Measurements from ENCODE around the gene PPP1R3A. TPM values are rescaled to one million over a fixed set of nuclear protein-coding genes. Genes with fewer than 3 reads are reported as not detected.

The PPP1R3A gene
- total RNA-seq = not detected

- DNase-seq = no peak
- no peaks in the 10 kb centered on the region for H3K9me3 ChIP-seq
- no peak within 1 kb of the TSS for H3K4me3 ChIP-seq
- no peaks in the 10 kb centered on the region for H3K36me3 ChIP-seq
- TF ChIP-seq POLR2A (IDR thresholded peaks at IDR 0.05) = no peak
- no peak for TF ChIP-seq EP300 (IDR thresholded peaks at IDR 0.05)
- no peak for TF ChIP-seq POLR2AphosphoS5 (IDR thresholded peaks at IDR 0.05)
- TF ChIP-seq CTCF (IDR thresholded peaks at IDR 0.05) = no peak
- H3K27ac ChIP-seq = no peak within 1 kb of the TSS
- no peaks in the 10 kb centered on the region for H3K4me1 ChIP-seq
- no peaks in the 10 kb centered on the region for H3K27me3 ChIP-seq
- WGBS, 2 donors = 70 to 71% methylated on average over 2 of the region's 2 CpGs
- ATAC-seq (ENCODE audit: low FRiP score in 2 of 2) = no peak
Observed at GRCh38 chr7:113918946-113919345, at the start of gene PPP1R3A. PPP1R3A (minus strand) TSS chr7:113919009; CDS start chr7:113918996, 13 bp downstream.

GRCh38 chr7:113963356-113963755, 44.5 kb upstream of the PPP1R3A start:
- peaks cover 0 to 10% (median 6%) of the 10 kb centered on the region in 4 donors for H3K9me3 ChIP-seq
- TF ChIP-seq EP300 (IDR thresholded peaks at IDR 0.05) = no peak
- no peak for TF ChIP-seq POLR2AphosphoS5 (IDR thresholded peaks at IDR 0.05)
- no peak for TF ChIP-seq CTCF (IDR thresholded peaks at IDR 0.05)
- no peak for TF ChIP-seq POLR2A (IDR thresholded peaks at IDR 0.05)
- no peaks in the 10 kb centered on the region for H3K27me3 ChIP-seq
- WGBS, 2 donors = 71 to 78% methylated on average over 2 of the region's 2 CpGs
- DNase-seq (no peak), ATAC-seq (ENCODE audit: low FRiP score in 2 of 2) (no peak)
- H3K4me1 ChIP-seq = no peaks in the 10 kb centered on the region
- H3K27ac ChIP-seq = no peak overlapping the region
- no peaks in the 10 kb centered on the region for H3K36me3 ChIP-seq
- no peak overlapping the region for H3K4me3 ChIP-seq

- H3K27ac ChIP-seq = no peak overlapping the region
- no peak for ATAC-seq (ENCODE audit: low FRiP score in 2 of 2)
- 88 to 95% methylated on average over 2 of the region's 2 CpGs for WGBS, 2 donors
- TF ChIP-seq POLR2A (IDR thresholded peaks at IDR 0.05) (no peak), EP300 (IDR thresholded peaks at IDR 0.05) (no peak), CTCF (IDR thresholded peaks at IDR 0.05) (no peak), POLR2AphosphoS5 (IDR thresholded peaks at IDR 0.05) (no peak)
- no peaks in the 10 kb centered on the region for H3K4me1 ChIP-seq
- no peaks in the 10 kb centered on the region for H3K36me3 ChIP-seq
- H3K27me3 ChIP-seq = no peaks in the 10 kb centered on the region
- peaks cover 0 to 10% (median 6%) of the 10 kb centered on the region in 4 donors for H3K9me3 ChIP-seq
- H3K4me3 ChIP-seq = no peak overlapping the region
- no peak for DNase-seq
Observed at GRCh38 chr7:113959910-113960309, 41.1 kb upstream of the PPP1R3A start.

- Histone ChIP-seq H3K9me3 (peaks cover 0 to 10% (median 8%) of the 10 kb centered on the region in 4 donors), H3K27me3 (no peaks in the 10 kb centered on the region), H3K27ac (no peak overlapping the region), H3K36me3 (no peaks in the 10 kb centered on the region), H3K4me1 (no peaks in the 10 kb centered on the region), H3K4me3 (no peak overlapping the region)
- 100% methylated on average over 1 to 2 of the region's 2 CpGs for WGBS, 2 donors
- no peak for DNase-seq
- TF ChIP-seq POLR2AphosphoS5 (IDR thresholded peaks at IDR 0.05) (no peak), CTCF (IDR thresholded peaks at IDR 0.05) (no peak), EP300 (IDR thresholded peaks at IDR 0.05) (no peak), POLR2A (IDR thresholded peaks at IDR 0.05) (no peak)
- ATAC-seq (ENCODE audit: low FRiP score in 2 of 2) = no peak
Observed at GRCh38 chr7:113955157-113955556, 36.3 kb upstream of the PPP1R3A start.

- Histone ChIP-seq H3K4me1 (no peaks in the 10 kb centered on the region), H3K27ac (no peak overlapping the region), H3K27me3 (no peaks in the 10 kb centered on the region), H3K9me3 (peaks cover 0 to 5% (median under 1%) of the 10 kb centered on the region in 4 donors), H3K4me3 (no peak overlapping the region), H3K36me3 (no peaks in the 10 kb centered on the region)
- no peak for TF ChIP-seq POLR2AphosphoS5 (IDR thresholded peaks at IDR 0.05)
- no peak for TF ChIP-seq POLR2A (IDR thresholded peaks at IDR 0.05)
- TF ChIP-seq CTCF (IDR thresholded peaks at IDR 0.05) = no peak
- no peak for TF ChIP-seq EP300 (IDR thresholded peaks at IDR 0.05)
- WGBS, 2 donors = 81 to 83% methylated on average over 2 of the region's 2 CpGs
- ATAC-seq (ENCODE audit: low FRiP score in 2 of 2) (no peak), DNase-seq (no peak)
Observed at GRCh38 chr7:113953553-113953952, 34.7 kb upstream of the PPP1R3A start.
